ENCODE results near the gene LMNA. TPM values are rescaled to one million over a fixed set of nuclear protein-coding genes. Genes with fewer than 3 reads are reported as not detected.
"Not testable (repeated sequence)": the region's sequence is repeated elsewhere in the genome, so short reads cannot be mapped to it uniquely, and the experiment has no call there.

LMNA gene
- total and polyA plus RNA-seq, 2 of the 4 experiments (the other 2 are of a cell fraction): 563 to 755 TPM

DNA sequence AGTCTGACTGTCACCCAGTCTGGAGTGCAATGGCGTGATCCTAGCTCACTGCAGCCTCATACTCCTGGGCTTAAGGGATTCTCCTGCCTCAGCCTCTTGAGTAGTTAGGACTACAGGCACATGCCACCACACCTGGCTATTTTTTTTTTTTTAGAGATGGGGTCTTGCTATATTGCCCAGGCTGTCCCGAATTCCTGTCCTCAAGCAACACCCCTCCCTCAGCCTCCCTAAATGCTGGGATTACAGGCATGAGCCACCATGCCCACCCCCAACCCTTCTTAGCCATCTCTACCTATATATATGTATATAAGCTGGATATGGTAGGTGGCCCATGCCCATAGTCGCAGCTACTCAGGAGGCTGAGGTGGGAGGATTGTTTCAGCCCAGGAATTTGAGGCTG, 66.0 kb downstream of the LMNA start:
- Histone ChIP-seq H3K4me3 (ENCODE audit: insufficient read depth, low read depth, low read length) (no peak overlapping the region), H2AK5ac (ENCODE audit: low read depth, low read length) (no peak overlapping the region), H2BK20ac (ENCODE audit: low read depth, low read length) (no peak overlapping the region), H3K56ac (ENCODE audit: extremely low read depth, insufficient read depth, low read length) (no peak overlapping the region), H3K9me3 (ENCODE audit: control insufficient read depth, insufficient read depth, low read length) (no peaks in the 10 kb centered on the region), H3K79me1 (ENCODE audit: low read depth in 1 of 2, low read length in 2 of 2) (no peaks in the 10 kb centered on the region), H3K9ac (ENCODE audit: low read depth, low read length) (no peak overlapping the region), H2AK9ac (replicated peaks; ENCODE audit: low read depth, low read length, poor library complexity) (no peak overlapping the region), H3K27me3 (ENCODE audit: control insufficient read depth, insufficient read depth, low read length) (peaks cover 13% of the 10 kb centered on the region; the same call in 1 of the 2 replicates), H3K4me2 (ENCODE audit: low read depth, low read length) (no peak overlapping the region), H3K4me1 (ENCODE audit: control insufficient read depth, insufficient read depth, low read length) (no peaks in the 10 kb centered on the region), H3K18ac (ENCODE audit: low read depth, low read length) (no peak overlapping the region), H3K36me3 (ENCODE audit: control insufficient read depth, insufficient read depth, low read length) (no peaks in the 10 kb centered on the region), H3K9me1 (ENCODE audit: insufficient read depth, low read length) (no peaks in the 10 kb centered on the region), H3K27ac (ENCODE audit: insufficient read depth, low read length) (no peak overlapping the region), H2AFZ (replicated peaks; ENCODE audit: low read length, poor library complexity) (no peak overlapping the region), H4K8ac (ENCODE audit: low read depth in 2 of 2, low read length in 2 of 2) (no peak overlapping the region), H3K23ac (ENCODE audit: low read depth, low read length) (no peak overlapping the region), H4K20me1 (ENCODE audit: insufficient read depth, low read length) (no peaks in the 10 kb centered on the region), H2BK120ac (ENCODE audit: low read depth, low read length) (no peak overlapping the region), H3K14ac (replicated peaks; ENCODE audit: low read depth, low read length) (no peak overlapping the region), H2BK15ac (ENCODE audit: low read depth, low read length) (no peak overlapping the region), H3K4ac (ENCODE audit: low read depth, low read length) (no peak overlapping the region), H2BK5ac (ENCODE audit: low read depth, low read length, poor library complexity, severe bottlenecking) (no peak overlapping the region), H4K91ac (ENCODE audit: insufficient read depth, low read depth, low read length) (no peak overlapping the region), H4K5ac (ENCODE audit: low read depth, low read length) (no peak overlapping the region)
- TF ChIP-seq NFE2L2 (IDR thresholded peaks at IDR 0.05; ENCODE audit: low read depth, low read length): no peak
- WGBS, 2 experiments (ENCODE audit: extremely low coverage in 2 of 2, insufficient read length in 1 of 2): no CpG with 5 or more reads among the region's 3 CpGs
- BruUV-seq (replicated peaks): no TSS peak
- CTCF ChIA-PET: no interaction called here
- intact Hi-C loops (cut with micrococcal nuclease) (no loop called here), dilution Hi-C loops (cut with HindIII; ENCODE audit: low sequenced_read_pairs, unreplicated experiment) (no loop called here), in situ Hi-C loops (cut with MboI; ENCODE audit: low sequenced_read_pairs) (no loop called here)
- DNase-seq: no peak
- POLR2A ChIA-PET (ENCODE audit: unreplicated experiment): no interaction called here
- no peak for ATAC-seq (ENCODE audit: low read depth)

DNA sequence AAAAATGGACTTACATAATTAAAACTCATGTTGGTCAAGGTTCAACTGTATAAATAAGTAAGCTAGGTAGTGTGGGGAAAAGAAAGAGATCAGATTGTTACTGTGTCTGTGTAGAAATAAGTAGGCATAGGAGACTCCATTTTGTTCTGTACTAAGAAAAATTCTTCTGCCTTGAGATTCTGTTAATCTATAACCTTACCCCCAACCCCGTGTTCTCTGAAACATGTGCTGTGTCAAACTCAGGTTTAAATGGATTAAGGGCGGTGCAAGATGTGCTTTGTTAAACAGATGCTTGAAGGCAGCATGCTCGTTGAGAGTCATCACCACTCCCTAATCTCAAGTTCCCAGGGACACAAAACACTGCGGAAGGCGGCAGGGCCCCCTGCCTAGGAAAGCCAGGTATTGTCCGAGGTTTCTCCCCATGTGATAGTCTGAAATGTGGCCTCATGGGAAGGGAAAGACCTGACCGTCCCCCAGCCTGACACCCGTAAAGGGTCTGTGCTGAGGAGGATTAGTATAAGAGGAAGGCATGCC, 66.9 kb downstream of the LMNA start:
- not testable (repeated sequence) for DNase-seq; H3K4me3 ChIP-seq (ENCODE audit: insufficient read depth, low read depth, low read length)

More for the DNA sequence above, 66.9 kb downstream of the LMNA start:
- H3K4me1 ChIP-seq (ENCODE audit: control insufficient read depth, insufficient read depth, low read length); H4K5ac ChIP-seq (ENCODE audit: low read depth, low read length); H3K9ac ChIP-seq (ENCODE audit: low read depth, low read length); H3K14ac ChIP-seq (replicated peaks; ENCODE audit: low read depth, low read length); H3K36me3 ChIP-seq (ENCODE audit: control insufficient read depth, insufficient read depth, low read length); dilution Hi-C loops (cut with HindIII; ENCODE audit: low sequenced_read_pairs, unreplicated experiment); in situ Hi-C loops (cut with MboI; ENCODE audit: low sequenced_read_pairs); H2BK15ac ChIP-seq (ENCODE audit: low read depth, low read length); H3K9me3 ChIP-seq (ENCODE audit: control insufficient read depth, insufficient read depth, low read length); H3K79me1 ChIP-seq (ENCODE audit: low read depth in 1 of 2, low read length in 2 of 2); POLR2A ChIA-PET (ENCODE audit: unreplicated experiment); H4K8ac ChIP-seq (ENCODE audit: low read depth in 2 of 2, low read length in 2 of 2); H3K9me1 ChIP-seq (ENCODE audit: insufficient read depth, low read length); CTCF ChIA-PET; H2BK20ac ChIP-seq (ENCODE audit: low read depth, low read length); H3K23ac ChIP-seq (ENCODE audit: low read depth, low read length); H2AFZ ChIP-seq (replicated peaks; ENCODE audit: low read length, poor library complexity); H3K4ac ChIP-seq (ENCODE audit: low read depth, low read length); H2BK120ac ChIP-seq (ENCODE audit: low read depth, low read length); ATAC-seq (ENCODE audit: low read depth); H4K91ac ChIP-seq (ENCODE audit: insufficient read depth, low read depth, low read length); H4K20me1 ChIP-seq (ENCODE audit: insufficient read depth, low read length); H3K27ac ChIP-seq (ENCODE audit: insufficient read depth, low read length); H2BK5ac ChIP-seq (ENCODE audit: low read depth, low read length, poor library complexity, severe bottlenecking); H3K18ac ChIP-seq (ENCODE audit: low read depth, low read length); H3K56ac ChIP-seq (ENCODE audit: extremely low read depth, insufficient read depth, low read length); H2AK9ac ChIP-seq (replicated peaks; ENCODE audit: low read depth, low read length, poor library complexity); H2AK5ac ChIP-seq (ENCODE audit: low read depth, low read length); intact Hi-C loops (cut with micrococcal nuclease); H3K4me2 ChIP-seq (ENCODE audit: low read depth, low read length); BruUV-seq (replicated peaks): not testable (repeated sequence)
- no CpG with 5 or more reads among the region's 8 CpGs for WGBS, 2 experiments (ENCODE audit: extremely low coverage in 2 of 2, insufficient read length in 1 of 2)
- H3K27me3 ChIP-seq (ENCODE audit: control insufficient read depth, insufficient read depth, low read length): peaks cover 12% of the 10 kb centered on the region
